ENCODE data around the gene GPR135.
"Not testable (repeated sequence)": the region's sequence is repeated elsewhere in the genome, so short reads cannot be mapped to it uniquely, and the experiment has no call there.

GPR135 gene

DNA sequence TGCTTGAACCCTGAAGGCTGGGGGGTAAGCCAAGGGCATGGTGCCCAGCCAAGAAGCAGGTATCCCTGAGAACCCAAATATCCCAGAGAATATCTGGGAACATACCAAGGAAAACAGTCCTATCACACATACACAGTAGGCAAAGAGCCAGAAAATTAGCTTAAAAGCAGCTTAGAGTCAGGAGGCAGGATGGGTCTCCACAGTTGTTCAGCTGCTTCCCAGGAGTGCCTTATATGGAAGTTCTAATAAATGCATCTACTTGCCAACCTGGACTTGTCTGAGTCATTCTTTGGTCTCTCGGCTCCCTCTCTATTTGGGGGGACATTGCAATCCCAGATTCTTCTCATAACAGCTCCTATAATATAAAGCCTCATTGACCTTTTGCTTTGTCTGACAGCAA, 9.0 kb upstream of the GPR135 start:
- no peak for DNase-seq

DNA sequence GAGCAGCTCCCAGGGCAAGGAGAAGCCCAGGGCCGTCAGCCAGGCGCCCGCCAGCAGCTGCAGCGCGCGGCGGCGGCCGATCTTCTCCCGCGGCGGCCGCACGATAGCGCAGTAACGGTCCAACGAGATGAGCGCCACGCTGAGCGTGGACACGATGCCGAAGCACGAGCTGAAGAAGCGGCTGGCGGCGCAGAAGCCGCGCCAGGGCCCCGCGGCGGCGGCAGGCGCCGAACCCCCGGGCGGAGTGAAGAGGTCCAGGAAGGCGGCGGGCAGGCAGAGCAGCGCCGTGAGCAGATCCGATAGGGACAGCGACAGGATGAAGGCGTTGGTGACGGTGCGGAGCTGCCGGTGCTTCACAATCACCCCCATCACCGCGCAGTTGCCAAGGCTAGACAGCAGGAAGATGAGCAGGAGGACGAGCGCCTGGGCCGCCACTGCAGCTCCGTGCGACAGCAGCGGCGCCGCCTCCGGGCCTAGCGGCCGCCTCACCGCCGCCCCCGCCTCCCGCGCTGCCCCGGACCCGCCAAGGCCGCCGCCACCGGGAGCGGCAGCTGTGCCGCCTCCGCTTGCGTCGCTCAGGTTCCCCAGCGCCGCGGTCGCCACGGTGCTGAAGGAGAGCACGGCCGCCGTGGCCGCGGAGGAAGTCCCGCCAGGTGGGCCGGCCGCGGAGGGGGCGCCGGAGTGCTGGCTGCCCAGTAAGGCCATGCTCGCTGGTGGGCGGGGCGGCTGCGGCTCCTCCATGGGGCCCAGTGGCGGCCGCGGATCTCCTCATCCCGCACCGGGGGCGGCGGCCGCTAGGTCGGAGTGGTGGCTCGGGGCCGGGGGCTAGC, 479 bp downstream of the GPR135 start:
- DNase-seq: peak; percentile 51

DNA sequence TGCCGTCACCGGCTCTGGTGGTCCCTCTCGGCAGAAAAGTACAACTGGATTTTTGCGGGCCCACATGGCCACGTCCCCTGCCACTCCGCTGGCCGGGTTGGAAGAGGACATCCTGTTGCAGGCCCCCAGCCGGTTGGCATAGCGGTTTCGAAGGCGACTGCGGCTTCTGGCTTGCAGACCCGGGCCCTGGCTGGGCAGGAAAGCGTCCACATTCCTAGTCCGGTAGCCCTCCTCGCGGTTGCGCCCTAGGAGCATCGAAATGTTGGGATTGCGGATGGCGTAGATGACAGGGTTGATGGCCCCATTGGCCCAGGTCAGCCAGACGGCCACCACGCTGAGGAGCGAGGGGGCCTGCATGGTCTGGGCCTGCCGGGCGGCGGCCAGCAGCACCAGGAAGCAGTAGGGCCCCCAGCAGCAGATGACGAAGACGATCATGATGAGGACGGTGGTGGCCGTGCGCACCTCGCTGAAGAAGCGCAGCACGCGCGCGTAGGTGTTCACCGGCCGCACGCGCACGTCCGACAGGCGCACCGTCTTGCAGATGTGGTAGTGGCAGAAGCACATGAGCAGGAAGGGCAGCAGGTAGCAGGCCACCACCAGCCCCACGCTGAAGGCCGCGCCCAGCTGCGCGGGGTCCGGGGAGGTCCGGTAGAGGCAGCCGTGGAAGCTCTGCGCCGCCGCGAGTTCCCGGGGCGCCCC, 1.2 kb downstream of the GPR135 start:
- DNase-seq: peak; percentile 40

DNA sequence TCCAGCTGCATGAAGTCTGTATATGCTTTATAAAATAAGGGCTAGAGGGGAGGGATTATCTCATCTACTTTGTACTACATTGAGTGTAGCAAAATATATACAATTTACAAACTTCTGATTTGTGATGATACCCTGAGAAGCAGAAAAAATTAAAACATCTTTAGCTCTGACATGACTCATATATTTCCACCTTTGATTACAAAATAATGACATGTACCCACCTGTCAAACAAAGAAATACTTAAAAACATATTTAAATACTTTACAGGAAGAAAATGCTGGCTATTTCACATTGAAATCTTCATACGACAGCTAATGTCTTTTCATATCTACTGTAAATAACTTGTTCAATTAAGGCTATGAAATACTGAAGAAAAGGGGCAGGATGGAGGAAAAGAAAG, 3.3 kb downstream of the GPR135 start:
- no peak for DNase-seq

DNA sequence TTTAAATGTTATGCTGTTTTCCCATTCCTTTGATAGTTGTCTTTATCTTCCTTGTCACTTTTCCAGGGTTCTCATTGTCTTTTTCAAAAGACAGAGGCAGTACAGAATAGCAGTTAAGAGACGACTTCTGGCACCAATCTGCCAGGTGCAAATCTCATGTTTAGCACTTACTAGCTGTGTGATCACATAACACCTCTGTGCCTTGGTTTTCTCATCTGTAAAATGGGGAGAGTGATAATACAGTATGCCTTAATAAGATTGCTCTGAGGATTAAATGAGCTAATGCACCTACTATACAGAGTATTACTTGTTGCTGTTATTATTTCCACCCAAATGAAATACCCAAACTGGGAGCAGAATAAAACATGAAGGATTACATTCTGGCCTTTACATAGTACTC, 4.8 kb downstream of the GPR135 start:
- DNase-seq: no peak

DNA sequence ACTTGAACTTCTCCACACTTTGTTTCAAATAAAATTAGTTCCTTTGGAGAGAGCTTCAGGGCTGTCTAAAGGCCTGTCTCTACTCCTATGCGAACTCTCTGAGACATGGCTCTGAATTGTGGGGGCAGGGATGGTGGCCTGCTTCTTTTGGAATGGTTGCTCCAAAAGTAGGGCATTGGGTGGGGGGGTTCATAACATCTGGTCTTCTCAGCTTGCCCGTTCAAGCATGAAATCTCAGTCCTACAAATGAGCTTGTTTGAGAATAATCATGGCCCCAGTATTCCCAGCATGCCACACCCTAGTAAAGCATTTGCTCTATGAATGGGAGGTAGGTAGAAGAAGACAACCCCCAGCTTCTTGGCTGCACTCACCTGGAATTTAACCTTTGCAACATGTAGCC, 6.7 kb downstream of the GPR135 start:
- no peak for DNase-seq

DNA sequence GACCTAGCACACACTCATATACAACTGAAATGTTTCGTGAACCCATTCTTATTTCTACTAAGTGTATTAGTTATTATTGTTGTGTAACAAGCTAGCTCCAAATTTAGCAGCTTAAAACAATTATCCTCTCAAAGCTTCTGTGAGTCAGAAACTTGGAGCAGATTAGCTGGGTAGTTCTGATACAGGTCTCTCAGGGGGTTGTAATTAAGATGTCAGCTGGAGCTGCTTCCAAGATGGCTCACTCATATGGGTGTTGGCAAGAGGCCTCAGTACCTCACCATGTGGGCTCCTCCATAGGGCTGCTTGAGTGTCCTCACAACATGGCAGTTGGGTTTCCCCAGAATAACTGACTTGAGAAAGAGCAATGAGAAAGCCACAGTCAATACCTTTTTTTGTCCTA, 9.8 kb downstream of the GPR135 start:
- no peak for DNase-seq

DNA sequence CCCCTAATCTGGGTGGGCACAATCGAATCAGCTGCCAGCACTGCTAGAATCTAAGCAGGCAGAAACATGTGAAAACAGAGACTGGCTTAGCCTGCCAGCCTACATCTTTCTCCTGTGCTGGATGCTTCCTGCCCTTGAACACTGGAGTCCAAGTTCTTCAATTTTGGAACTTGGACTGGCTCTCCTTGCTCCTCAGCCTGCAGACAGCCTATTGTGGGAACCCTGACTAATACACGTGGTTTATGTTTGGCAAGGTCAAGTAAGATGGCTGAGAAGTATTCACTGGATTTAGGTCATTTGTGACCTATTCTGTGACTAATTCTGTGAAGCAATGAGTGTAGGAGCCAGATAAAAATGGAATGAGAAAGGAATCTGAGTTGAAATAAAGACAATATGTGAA, 11.0 kb downstream of the GPR135 start:
- DNase-seq: no peak

DNA sequence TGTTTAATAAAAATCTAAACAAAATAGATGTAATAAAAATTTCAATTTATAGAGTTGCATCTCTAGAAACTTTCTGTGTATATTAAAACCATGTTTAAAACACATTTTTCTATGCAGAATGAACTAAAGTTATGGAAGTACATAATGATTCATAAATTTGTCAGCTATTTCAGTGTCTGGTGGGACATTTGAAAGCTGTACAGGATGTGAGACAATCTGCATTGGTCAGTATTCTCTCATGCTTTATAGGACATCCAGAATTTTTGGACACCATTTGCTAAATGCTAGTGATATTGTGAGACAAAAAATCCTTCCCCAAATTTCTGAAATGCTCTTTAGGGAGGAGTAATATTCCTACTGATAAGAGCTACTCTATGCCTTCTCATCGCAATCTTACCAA, 13.3 kb downstream of the GPR135 start:
- no peak for DNase-seq

DNA sequence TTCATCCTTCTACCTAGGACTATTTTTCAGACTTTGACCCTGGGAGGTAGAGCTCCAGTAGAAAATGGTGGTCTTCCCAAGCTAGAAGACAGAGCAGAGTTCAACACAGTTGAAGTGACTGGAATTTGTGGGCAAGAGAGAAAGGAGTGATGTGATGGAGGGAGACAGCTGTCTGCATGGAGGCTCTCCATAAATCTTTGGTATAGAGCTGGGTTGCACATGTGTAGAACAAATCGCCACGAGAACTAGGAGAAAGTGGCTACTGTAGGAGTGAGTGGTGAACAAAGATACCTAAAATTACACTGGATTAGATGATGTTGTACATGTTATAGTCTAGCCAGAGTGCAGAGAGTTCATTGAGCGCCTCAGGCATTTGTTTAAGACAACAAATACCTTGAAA, 14.5 kb downstream of the GPR135 start:
- DNase-seq: no peak

DNA sequence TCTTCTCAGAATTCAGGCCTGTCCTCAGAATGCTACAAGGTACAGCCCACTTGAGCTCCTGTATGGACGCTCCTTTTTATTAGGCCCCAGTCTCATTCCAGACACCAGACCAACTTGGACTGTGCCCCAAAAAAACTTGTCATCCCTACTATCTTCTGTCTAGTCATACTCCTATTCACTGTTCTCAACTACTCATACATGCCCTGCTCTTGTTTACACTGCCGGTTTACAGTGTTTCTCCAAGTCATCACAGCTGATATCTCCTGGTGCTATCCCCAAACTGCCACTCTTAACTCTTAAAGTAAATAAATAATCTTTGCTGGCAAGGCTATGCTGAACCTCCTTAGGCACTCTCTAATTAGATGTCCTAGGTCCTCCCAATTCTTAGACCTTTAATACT, 16.5 kb downstream of the GPR135 start:
- not testable (repeated sequence) for DNase-seq

DNA sequence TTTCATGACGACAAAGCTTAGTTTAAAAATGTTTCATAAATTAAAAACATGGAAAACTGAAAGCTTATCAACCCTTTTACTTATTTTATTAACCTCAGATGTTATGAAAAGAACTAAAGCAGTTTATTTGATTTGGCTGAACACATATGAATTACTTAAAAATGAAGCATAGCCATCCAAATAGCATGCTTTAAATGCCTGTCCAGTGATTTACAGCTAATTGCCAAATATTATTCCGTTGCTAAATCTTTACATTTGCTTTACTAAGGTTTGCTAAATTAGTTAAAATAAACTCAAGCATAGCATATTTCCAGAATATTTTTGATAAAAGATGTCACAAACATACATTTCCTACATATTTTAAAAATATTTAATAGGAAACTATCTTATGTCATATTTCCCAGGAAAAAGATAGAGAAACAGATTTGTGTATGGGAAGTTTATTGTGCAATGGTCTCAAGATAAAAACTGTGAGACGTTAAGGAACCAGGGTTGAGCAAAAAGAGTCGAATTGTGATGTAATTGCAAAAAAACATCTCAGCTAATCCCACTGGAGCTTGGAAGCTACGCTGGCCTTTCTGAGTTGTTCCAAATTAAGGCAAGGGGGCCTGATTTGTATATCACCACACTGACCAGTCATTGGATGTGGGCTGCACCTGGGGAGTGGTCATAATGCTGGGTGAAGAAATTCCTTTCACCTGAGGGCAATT, 25.8 kb downstream of the GPR135 start:
- no peak for DNase-seq

DNA sequence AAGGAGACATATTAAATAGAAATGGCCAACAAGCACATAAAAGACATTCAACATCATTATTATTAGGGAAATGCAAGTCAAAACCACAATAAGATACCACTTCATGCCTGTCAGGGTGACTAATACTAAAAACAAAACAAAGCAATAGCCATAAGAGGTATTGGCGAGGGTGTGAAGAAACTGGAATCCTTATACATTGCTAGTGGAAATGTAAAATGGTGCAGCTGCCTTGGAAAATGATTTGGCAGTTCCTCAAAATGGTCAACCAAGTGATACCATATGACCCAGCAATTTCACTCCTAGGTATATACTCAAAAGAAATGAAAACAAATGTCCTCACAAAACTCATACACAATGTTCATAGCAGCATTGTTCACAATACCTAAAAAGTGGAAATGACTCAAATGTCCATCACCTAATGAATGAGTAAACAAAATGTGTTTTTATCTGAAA, 27.0 kb downstream of the GPR135 start:
- no peak for DNase-seq

DNA sequence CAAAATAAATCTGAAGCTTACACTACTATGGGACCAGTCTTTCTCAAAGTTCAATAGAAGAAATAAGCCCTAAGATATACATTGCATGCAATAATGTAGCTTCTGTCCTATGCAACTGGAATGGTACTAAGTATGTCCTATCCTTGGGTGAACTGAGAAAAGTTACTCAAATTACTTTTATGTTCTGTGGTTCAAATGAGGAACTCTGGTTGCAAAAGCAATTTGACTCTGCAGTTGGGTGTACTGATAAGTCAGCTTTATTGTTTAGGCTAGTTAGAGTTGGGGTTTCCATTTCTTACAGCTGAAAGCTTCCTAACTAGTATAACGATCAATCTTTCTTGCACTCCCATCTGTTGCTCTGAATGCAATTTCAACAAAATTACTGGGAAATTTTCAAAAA, 29.2 kb downstream of the GPR135 start:
- DNase-seq: no peak

DNA sequence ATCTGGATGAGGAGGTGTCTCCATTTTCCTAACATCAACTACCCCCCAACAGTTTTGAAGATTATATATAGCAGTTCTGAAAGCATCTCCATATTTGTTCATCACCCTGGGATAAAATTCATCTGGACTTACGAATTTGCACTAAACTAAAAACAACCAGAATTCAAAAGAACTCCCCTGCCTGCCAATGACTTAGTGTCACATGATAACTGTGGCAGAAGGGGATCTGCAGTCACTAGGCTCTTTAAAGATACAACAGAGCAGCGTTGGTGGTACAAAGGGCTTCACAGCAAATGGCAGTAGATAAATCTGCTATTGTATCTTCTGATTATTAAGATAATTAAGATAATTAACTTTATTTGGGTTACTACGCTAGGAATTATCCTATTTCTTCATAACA, 30.1 kb downstream of the GPR135 start:
- no peak for DNase-seq

DNA sequence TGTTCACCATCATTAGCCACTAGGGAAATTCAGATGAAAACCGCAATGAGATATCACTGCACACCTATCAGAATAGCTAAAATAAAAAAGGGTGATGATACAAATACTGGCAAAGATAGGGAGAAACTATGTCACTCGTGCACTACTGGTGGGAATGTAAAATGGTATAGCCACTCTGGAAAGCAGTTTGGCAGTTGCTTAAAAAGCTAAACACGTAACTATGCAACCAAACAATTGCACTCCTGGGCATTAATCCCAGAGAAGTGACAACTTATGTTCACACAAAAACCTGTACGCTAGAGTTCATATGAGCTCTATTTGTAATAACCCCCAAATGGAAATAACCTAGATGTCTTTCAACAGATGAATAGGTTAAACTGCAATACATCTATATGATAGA, 35.4 kb downstream of the GPR135 start:
- DNase-seq: no peak

DNA sequence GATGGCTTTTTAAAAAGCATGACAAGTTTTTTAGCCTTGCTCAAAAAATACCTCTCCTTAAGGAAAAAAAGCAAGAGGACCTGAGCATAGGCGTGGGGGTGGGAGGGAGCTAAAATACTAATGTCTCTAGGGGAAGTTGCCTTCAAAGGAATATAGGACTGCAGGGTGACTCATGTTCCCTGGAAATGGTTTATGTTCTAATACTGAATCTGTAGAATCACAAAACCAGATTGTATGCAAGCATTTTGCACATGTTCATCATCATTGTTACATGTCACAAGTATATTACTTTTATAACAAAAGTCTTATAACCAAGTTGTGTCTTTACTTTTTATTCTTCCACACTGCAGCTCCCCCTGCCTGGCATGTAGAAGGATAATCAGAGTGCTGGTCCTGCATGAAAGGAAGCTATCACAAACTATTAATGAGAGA, 36.6 kb downstream of the GPR135 start:
- no peak for DNase-seq

DNA sequence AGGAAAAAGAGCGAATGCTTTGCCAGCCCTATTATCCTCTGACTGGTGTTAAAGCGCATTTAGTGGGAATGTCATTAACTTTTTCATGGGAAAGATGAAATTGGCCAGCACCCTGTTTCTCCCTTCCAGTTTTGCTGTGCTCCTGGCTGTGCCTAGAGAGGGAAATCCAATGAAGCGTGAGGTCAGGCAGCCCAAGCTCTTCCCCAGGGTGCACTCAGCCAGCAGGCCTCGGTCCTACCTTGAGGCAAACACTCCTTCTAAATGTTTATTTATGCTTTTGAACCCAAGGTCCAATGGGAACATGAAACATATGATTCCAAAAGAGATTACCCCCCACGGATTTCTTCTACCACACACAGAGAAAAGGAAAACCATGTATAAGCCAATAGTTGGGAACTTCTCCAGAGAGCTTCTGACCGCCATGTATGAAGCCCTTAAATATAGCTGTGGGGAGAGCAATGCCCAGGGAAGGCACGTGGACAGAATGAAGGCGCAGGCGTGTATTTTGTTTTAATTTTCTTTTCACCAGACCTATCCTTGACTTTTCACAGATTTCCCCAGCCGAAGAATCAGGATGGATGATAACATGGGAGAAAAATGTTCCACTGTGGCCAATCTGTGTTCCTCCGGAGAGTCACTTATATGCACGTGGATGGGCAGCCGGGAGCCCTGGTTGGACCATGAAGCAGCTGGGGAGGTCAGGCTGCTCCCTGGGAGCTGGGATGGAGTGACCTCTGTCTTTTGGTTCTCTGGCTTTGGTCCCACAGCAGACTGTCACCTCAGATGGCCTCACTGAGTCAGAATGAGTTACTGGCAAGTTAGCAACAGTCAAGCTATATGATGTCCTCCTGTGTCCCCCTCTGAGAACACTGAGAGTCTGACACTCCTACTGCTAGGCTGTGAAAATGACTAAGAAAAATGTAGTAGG, 37.3 kb downstream of the GPR135 start:
- no peak for DNase-seq

DNA sequence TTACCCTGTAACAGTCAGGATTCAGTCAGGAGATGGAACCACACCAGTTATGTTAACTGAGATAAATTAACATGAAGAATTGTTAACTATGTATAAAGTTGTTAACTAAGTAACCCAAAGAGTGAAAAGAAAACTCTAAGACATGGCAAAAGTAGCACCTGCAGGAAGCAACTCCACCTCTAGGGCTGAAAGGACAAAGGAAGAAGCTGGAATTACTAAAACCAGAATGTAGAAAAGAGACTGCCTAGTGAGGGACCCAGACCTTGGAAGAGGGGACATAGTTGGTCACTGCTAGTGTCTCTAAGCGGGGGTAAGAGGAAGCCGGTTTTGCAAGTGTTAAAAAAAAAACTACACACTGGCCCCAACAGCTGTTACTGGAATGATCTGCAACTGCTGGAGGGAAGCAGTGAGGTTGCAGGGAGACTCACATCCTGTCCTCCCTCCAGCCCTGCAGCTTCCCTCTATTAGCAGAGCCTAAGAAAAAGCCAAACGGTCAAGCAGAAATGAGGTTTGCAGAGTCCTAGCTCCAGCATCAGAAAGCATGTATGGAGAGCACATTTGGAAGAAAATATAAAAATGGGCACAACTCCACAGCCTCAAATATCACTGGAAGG, 39.8 kb downstream of the GPR135 start:
- DNase-seq: no peak

DNA sequence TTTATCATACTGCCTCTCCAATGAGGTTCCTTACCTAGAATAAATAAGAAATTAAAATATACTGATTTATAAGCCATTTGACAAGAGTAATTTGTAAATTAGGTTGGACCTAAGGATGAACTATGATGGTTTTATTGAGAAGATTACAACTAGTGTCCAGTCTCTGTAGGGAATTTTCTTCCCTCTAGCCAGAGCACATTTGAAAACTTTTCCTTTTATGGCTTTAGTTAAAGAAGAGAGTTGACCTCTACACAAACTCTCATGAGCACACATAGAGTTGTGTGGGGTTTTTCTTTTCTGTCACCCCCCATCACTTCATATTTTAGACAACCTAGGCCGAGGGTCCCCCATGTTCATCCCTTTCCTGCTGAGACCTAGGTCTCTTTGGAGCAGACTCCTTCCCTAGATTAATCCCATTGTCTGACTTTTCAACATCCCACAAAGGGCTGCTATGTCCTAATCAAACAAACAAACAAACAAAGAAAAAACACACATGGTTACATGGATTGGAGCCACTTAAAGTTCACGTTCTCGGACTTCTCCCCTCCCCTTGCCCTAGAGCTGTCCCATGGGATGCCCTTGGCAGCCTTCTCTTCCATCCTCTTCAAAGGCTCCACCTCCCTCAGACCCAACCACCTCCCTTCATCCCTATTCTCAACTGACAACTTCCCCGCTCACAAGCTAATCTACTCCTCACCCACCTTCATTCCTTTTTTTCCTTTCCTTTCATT, 40.7 kb downstream of the GPR135 start:
- no peak for DNase-seq

DNA sequence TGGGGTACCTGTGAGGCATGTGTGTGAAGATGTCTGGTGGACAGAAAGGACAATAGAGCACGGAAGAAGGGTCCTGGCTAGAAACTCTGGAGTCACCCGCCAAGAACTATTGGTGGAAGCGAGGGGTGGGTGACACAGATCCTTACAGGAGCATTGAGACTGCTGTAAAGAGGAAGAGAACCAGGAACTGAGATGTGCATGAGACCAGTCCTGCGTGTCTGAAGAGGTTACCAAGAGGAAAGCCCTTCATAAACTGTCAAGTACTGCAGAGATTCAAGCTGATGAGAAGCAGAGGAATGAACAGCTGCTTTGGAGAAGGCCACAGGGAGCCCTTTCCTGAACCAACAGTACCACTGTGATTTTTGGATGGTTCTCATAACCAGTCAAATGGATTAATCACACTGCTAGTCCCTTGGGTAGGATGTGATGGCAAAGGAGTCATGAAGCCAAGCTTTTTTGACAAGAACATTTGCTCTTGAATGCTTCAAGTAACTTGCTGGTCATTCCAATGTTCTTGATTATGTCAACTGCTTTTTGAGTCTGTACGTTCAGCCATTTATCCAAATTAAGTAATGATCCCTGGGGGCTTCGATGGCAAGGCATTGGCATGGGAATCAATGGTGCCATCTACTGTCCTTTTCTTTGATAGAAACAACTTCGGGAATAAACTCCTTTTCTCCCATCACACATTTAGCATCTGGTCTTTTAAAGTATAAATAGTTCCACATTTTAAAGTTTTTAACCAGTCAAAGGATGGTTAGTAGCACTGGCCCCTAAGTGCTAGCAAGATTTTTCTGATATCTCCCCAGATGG, 42.9 kb downstream of the GPR135 start:
- no peak for DNase-seq
